Measurements from ENCODE around the gene IDI1.
"Not testable (repeated sequence)": the region's sequence is repeated elsewhere in the genome, so short reads cannot be mapped to it uniquely, and the experiment has no call there.

IDI1 gene

GRCh38 chr10:1074052-1074747, 25.3 kb upstream of the IDI1 start:
- no peak for DNase-seq (ENCODE audit: low spot score)
- TF ChIP-seq, protein P1, sequence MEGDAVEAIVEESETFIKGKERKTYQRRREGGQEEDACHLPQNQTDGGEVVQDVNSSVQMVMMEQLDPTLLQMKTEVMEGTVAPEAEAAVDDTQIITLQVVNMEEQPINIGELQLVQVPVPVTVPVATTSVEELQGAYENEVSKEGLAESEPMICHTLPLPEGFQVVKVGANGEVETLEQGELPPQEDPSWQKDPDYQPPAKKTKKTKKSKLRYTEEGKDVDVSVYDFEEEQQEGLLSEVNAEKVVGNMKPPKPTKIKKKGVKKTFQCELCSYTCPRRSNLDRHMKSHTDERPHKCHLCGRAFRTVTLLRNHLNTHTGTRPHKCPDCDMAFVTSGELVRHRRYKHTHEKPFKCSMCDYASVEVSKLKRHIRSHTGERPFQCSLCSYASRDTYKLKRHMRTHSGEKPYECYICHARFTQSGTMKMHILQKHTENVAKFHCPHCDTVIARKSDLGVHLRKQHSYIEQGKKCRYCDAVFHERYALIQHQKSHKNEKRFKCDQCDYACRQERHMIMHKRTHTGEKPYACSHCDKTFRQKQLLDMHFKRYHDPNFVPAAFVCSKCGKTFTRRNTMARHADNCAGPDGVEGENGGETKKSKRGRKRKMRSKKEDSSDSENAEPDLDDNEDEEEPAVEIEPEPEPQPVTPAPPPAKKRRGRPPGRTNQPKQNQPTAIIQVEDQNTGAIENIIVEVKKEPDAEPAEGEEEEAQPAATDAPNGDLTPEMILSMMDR (IDR thresholded peaks at IDR 0.05; ENCODE audit: extremely low read depth, missing control alignments), result no peak

DNA sequence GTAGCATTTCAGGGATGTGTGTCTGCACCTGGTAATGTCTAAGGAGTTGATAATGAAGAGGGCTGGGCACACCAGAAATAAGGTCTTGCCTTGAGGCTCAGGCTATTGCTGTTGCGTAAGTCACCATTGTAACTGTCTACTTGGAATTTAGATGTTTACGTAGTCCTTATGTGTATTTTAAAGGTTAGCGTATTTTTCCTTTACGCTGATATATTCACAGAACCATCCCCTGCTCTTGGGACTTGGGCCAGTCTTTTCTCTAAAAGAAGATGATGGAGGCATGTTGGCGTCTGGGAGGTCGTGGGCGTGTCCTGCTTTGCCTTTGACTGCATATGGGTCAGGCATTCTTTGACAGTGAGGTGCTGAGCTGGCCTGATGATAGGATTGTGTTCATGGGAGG, 22.0 kb upstream of the IDI1 start:
- TF ChIP-seq, protein P1 (IDR thresholded peaks at IDR 0.05; ENCODE audit: extremely low read depth, missing control alignments), result no peak
- no peak for DNase-seq (ENCODE audit: low spot score)

DNA sequence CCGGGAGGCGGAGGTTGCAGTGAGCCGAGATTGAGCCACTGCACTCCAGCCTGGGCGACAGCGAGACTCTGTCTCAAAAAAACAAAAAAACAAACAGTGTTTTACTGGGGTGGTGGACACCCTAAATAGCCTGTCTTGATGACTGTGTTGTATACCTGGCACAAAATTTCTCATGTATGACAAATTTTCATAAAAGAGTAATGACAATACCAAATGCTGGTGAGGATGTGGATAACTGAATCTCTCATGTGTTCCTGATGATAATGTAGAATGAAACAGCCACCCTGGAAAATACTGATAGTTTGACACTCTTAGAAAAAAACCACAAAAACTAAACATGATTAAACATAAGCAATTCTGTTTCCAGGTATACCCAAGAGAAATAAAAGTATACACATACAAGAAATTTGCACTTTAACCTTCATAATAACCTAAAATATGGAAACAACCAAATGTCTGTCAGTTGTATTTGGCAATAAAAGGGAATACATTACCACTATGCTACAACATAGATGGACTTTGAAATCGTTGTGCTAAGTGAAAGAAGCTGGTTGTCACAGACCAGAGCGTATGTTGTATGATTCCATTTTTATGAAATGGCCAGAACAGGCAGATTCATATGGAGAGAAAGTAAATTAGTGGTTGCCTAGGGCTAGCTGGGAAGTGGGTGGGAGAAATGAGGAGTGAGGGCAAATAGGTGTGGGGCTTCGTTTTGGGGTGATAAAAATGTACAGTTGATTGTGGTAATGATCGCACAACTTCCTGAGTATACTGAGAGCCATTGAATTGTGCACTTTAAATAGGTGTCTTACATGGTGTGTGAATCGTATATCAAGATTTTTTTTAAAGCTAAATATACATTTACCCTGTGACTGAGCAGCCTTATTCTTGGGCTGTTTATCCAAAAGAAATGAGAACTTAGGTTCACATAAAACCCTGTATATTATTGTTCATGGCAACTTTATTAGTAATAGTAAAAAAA, 19.8 kb upstream of the IDI1 start:
- TF ChIP-seq, protein P1 (IDR thresholded peaks at IDR 0.05; ENCODE audit: extremely low read depth, missing control alignments), result no peak

DNA sequence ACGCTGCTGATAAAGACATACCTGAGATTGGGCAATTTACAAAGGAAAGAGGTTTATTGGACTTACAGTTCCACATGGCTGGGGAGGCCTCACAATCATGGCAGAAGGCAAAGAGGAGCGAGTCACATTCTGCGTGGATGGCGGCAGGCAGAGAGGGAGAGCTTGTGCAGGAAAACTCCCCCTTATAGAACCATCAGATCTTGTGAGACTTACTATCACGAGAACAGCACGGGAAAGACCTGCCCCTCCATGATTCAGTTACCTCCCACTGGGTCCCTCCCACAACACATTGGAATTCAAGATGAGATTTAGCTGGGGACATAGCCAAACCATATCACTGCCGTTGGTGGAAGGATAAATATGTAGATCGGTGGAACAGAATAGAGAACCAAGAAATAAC, 17.8 kb upstream of the IDI1 start:
- not testable (repeated sequence) for DNase-seq (ENCODE audit: low spot score)

More for the DNA sequence above, 19.8 kb upstream of the IDI1 start:
- no peak for DNase-seq (ENCODE audit: low spot score)

DNA sequence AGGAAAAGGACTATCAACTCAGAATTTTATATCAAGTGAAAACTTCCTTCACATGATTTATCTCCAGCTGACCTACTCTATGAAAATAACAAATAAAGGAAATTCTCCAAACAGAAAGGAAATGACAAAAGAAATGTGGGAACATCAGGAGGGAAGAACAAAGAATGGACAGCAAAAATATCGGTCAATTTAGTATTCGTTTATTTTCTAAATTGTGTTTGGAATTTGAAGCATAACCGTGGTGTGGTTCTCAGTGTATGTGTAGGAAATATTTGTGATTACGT, 16.0 kb upstream of the IDI1 start:
- TF ChIP-seq, protein P1 (IDR thresholded peaks at IDR 0.05; ENCODE audit: extremely low read depth, missing control alignments), result no peak

DNA sequence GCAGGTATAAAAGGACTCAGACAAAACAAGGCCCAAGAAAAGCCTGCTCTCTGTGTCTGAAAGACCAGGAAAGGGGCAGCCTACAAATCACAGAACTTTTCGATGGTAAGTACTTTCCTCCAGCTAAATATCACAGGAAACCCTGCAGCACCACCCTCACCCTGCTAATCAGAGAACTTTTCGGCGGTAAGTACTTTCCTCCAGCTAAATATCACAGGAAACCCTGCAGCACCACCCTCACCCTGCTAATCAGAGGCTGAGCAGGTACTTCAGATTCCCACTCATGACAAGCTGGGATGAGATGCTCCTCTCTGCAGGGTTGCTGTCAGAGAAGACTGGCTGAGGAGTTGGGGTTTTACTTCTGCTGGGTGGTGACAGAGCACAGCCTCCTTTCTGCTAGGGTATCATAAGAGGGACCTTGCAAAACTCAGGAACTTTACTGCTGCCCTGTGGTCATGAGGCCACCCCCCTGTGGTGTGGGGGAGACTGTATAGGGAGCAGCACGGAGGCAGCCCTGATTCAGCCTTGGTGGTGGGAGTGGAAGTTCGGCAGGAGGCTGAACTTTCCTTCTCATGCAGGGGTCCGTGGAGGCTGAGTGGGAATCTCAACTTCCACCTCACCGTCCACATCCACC, 14.4 kb upstream of the IDI1 start:
- no peak for DNase-seq (ENCODE audit: low spot score)
- TF ChIP-seq, protein P1 (IDR thresholded peaks at IDR 0.05; ENCODE audit: extremely low read depth, missing control alignments), result no peak

More for the DNA sequence above, 16.0 kb upstream of the IDI1 start:
- DNase-seq (ENCODE audit: low spot score), result no peak

- TF ChIP-seq, protein P1 (IDR thresholded peaks at IDR 0.05; ENCODE audit: extremely low read depth, missing control alignments), result no peak
- DNase-seq (ENCODE audit: low spot score), result no peak
Observed at GRCh38 chr10:1061930-1062774, 13.2 kb upstream of the IDI1 start.

All from GM20000 (cell line).